Measurements from ENCODE around the gene CHFR. TPM values are rescaled to one million over a fixed set of nuclear protein-coding genes. Genes with fewer than 3 reads are reported as not detected.
"Not testable (repeated sequence)": the region's sequence is repeated elsewhere in the genome, so short reads cannot be mapped to it uniquely, and the experiment has no call there.

CHFR gene
- total RNA-seq, 1 donor from 2014 or later = 50.5 TPM

DNA sequence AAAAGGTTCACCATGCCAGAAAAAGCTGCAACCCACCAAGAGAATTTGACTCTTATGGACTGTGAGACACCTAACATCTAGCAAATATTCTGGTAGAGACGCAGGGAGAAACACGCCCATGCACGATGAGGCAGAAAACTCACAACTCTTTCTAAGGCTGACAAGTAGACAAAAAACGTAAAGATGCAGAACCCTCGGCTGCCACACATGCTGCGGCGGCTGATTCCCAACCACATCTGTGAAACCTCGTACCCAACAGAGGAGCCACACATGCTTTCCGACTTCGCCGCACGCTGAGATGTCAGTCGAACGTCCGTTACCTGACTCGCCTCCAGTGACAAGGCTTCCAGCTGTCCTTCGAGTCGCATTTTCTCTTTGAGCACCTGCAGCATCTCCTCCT is 80.5 kb downstream of the CHFR start:
- no peak for DNase-seq

DNA sequence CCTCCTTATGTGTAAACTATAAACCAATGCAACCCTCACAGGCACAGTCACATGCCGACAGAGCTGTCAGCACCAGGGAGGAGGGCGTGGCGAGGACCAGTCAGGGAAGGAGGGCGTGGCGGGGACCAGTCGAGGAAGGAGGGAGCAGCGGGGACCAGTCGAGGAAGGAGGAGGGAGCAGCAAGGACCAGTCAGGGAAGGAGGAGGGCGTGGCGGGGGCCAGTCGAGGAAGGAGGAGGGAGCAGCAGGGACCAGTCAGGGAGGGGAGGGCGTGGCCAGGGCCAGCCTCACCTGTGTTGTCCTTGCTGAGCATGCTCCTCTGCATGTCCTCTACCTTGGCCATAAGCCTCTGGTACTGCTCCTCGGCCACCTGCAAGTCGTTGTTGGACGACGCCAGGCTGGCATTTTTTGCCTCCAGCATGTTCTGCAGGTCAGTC is 83.0 kb downstream of the CHFR start:
- no peak for DNase-seq

DNA sequence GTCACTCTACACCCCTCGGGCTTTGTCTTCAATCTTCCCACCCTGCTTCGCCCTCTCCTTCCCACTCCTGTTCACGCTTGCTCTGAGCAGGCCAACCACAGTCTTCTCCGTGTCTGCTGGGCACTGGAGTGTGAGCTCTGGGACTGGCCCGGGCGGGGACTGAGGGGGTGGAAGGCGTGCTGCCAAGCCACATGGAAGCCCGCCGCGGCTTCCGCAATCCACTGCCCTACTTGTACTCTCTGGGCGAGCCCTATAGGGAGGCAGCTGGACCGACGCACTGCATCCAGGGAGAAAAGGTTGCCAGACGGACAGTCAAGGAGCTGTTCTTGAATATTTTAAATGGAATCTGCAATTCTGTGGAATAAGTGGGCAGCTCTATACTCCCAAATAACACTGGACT is 83.5 kb downstream of the CHFR start:
- no peak for DNase-seq

DNA sequence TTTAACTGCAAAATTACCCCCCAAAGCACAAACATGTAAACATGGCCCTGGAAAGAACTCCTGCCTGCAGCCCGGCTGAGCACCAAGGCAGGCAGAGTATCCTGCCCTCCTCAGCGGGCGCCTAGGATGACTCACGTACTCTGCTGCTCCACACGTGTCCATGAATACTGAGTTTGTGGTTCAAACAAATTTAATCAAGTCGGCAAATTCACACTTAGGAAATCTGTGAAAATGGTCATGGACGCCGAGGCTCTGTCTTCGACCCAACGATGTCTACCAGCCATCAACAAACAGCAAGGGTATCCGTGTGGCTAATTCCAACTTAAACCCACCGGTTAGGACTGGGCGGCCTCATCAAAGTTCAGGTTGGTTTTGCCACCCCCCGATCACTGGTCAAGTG is 84.3 kb downstream of the CHFR start:
- no peak for DNase-seq

DNA sequence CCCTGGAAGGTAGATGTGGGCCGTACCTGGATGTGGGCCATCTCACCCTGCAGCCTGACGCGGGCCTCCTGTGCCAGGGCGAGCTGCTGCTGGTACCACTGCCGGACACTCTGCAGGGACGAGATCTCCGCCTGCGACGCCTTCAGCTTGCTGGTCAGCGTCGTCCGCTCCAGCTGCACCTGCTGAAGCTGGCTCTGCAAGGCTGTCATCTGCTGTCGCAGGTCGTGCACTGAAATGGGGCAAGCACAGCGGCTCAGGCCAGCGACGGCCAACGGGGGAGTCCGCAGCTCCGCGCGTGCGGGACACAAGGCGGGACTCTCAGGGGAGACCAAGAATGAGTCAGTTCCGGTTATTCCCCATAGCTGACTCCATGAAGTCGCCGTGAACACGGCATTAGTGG is 85.7 kb downstream of the CHFR start:
- no peak for DNase-seq

DNA sequence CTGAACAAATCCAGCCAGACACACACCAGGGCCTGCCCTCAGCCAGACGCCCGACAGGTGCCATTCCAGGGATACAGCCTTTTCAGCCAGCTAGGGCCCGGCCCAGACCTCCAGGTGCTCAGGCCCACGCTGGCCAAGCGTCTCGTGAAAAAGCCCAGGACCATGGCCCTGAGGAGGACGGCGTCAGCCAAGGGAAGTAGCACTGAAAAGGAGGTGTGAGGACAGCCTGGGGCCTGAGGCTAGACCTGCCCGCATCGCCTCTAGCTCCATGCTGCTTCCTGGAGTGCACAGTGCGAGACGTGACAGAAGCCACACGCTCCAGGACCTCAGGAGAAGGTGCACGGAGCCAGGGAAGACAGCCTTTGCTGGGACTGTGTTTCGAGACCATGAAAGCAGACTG is 88.6 kb downstream of the CHFR start:
- DNase-seq = no peak

DNA sequence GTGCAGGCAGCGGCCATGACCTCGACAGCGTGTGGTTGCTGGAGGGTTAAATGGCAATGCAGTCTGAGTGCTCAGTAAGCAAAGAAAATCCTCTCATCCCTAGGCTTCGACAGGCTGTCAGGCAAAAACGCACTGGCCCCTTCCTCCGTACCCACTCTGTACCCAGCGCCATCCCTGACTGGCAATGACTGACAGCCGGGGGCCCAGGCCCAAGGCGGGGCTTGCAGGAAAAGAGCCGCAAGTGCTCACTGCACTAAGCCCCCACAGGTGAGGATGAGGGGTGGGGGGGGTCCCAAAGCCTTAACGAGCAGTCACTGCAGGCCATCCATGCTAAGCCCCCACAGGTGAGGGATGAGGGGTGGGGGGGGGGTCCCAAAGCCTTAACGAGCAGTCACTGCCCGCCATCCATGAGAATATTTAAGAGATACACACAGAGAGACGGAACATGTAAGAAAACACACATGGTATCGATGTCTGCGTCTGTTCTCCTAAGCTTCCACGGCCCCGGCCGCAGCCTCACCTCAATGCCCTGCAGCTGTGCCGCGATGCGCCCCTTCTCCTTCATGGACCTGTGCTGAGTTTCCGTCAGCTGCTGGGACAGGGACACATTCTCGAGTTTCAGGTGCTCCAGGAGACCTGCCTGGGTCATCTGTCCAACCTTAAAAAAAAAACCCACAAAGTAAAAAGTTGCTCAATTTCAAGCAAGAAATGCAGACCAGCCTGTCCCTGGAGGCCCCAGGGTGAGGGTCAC is 89.4 kb downstream of the CHFR start:
- no peak for DNase-seq

DNA sequence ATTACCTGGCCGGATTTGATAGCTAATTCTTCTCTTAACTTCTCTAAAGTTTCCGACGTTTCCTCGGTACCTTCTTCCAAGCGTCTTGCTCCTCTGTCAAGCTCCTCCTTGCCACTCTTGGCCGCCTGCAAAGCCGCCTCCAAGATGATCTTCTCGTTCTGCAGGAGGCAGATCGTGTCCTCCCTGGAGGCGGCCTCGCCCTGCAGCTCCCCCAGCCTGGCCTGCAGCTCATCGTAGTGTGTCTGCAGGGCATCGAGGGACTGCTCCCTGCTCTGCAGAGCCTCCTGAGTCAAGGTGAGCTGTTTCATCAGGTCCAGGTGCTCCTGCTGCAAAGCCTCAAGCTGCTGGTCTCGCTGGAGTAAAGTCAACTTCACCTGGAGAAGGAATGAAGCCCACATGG is 91.6 kb downstream of the CHFR start:
- DNase-seq = no peak

DNA sequence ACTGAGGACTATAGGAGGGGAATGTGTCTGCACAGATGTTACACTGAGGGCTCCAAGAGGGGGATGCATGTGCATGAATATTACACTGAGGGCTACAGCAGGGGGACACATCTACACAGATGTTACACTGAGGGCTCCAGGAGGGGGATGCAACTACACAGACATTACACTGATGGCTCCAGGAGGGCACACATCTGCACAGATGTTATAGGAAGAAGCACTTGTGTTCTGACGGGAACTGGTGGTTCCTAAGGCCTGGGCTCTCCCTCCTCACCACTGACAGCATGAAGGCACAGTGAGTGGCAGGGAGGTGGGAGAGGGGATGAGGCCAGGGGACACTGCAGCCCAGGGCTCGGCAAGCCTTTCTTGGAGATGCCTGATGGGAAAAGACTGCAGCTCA is 95.5 kb downstream of the CHFR start:
- not testable (repeated sequence) for DNase-seq

DNA sequence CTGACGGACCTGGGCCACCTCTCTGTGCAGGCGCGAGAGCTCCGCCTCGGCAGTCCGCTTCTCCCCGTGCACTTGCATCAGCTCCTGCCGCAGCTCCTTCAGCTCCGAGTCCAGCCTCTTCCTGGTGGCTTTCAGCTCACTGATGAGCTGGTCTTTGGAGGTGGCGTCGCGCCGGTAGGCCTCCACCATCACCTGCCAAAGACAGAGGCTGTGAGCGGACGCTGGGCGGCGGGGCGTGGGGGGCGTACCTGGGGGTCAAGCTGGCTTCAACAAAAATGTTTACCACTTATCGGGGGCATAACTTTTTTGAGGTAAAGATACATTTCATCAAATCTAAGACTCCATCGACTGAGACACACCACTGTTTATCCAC is 98.3 kb downstream of the CHFR start:
- DNase-seq = no peak

DNA sequence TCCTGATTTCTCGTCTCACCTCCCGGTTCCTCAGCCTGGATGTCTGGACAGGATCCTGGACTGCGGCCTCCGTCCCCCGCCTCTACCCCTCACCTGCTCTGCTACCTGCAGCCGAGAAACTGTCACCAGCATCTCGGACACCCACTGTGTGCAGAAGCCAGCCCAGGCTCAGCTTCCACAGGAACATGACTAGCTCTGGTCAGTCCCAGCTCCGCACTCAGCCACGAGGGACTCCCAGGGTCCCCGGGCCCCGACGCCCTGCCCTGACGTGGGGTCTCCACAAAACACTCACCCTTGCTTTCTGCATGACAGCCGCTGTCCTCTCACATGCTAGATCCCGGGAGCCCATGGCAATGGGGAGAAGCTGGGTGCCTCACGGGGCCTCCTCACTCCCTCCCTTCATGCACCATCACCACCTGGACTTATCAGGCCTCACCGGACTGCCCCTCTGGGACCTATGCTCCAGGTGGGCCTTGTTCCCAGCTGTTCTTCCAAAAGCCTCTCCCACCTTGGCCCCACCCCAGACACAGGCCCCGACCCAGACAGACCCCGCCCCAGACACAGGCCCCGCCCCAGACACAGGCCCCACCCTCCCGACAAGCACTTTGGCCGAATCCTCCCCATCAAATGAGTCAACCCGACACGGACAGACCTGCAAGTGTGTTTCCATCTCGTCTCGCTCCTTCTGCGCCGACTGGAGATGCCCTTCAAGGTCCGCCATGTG is 98.9 kb downstream of the CHFR start:
- no peak for DNase-seq

DNA sequence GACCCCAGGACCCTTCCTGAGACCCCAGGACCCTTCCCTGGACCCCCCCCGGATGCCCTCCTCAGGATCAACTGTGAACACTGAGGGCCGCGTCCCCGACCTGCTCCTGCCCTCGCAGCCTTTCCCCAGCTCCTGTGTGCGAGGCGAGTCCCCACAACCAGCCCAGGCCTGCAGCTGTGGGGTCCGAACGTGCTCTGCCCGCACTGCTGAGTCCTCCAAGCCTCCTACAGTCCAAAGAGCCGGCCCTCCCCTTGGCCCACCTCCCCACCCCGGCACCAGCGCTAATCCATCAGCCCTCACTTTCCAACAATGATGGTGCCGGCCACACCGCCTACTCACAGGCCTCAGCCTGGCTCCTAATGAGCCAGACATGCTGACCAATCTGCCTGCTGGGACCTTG is 99.5 kb downstream of the CHFR start:
- no peak for DNase-seq

DNA sequence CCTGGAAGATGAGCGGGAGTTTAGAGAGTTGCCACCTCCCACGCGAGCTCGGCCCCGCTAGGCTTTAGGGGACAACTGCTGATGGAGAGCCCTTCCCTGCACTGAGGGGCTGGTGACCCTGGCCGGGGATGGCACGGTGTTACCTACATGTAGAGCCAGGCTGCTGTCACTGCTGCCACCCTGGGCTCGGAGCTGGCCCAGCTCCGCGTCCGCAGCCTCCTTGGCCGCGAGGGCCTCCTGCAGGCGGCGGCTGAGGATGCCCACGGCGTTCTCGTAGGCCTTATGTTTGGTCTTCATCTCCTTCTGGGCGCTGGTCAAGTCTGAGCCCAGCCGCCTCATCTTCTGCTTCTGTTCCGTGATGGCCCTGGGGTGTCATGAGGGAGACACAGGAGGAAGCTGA is 101.2 kb downstream of the CHFR start:
- no peak for DNase-seq

DNA sequence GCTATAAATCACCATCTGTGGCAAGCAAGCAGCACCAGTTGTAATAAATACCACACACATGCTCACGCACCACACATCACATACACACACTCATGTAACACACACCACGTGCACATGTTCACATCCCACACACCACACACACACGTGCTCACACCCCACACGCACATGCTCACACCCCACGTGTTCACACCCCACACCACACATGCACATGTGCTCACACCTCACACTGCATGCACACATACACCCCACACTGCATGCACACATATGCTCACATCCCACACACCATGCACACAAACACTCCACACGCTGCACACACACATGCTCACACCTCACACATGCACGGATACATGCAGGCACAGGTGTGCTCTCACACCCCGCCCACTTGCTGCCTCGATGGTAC is 102.8 kb downstream of the CHFR start:
- DNase-seq = no peak

DNA sequence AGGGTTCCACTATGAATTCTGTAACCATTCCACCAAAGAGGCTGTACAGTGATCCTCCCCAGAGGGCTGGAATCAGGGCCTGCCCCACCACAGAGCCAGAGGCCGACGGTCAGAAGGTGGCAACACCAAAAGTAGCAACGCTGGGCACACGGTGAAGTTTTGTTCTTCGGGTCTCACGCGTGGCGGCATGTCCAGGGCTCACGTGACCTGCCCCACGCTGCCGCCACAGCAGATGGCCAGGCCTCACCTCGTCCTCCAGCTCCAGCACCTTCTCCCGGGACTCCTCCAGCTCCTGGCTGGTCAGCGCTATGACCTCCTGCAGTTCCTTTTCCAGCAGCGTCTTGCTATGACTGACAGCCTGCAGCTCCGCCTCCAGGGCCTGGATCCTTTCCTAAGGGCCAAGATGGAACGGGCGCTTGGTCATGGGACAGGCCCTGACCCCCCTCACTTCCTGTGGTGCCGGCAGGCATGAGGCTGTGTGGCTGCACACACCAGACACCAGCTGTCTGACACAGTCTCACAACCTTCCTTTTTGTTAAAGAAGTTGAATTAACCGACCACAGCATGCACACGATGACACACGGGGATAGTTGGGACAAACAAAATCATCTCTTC is 103.4 kb downstream of the CHFR start:
- DNase-seq = peak; percentile 15

Other genes starting within 250 kb of the CHFR start
- 32.5 and 39.7 TPM in 2 replicates for gene POLE, start 200.3 kb downstream of the CHFR start, total RNA-seq
- gene PXMP2, start 200.0 kb downstream of the CHFR start, total RNA-seq = 27.3 and 34.4 TPM in 2 replicates
- 63.3 and 73.5 TPM in 2 replicates for gene PGAM5, start 176.8 kb downstream of the CHFR start, total RNA-seq
- gene ANKLE2, start 125.8 kb downstream of the CHFR start, total RNA-seq = 51.6 and 61.6 TPM in 2 replicates
- gene GOLGA3, start 58.7 kb downstream of the CHFR start, total RNA-seq = 101 and 139 TPM in 2 replicates
- gene ZNF605, start 68.7 kb upstream of the CHFR start, total RNA-seq = 6.5 and 8.2 TPM in 2 replicates
- gene ZNF26, start 98.8 kb upstream of the CHFR start, total RNA-seq = 10.1 and 19.2 TPM in 2 replicates
- 20.5 and 31.0 TPM in 2 replicates for gene ZNF84, start 149.9 kb upstream of the CHFR start, total RNA-seq
- 20.1 and 22.6 TPM in 2 replicates for gene ZNF140, start 193.3 kb upstream of the CHFR start, total RNA-seq
- gene ZNF891, start 242.7 kb upstream of the CHFR start, total RNA-seq = 0.93 and 1.0 TPM in 2 replicates
- gene ZNF10, start 243.0 kb upstream of the CHFR start, total RNA-seq = 5.6 and 12.9 TPM in 2 replicates